NCI-H446 treated with DMSO at 0.1 percent for 48 hours (cell line): ENCODE data around the gene ZNF521.
A peak's percentile ranks its signal among the peaks of the same experiment; 100 is the strongest.

Source experiments
- DNase-seq: peaks from one replicate; lab custom pipeline; 2025; lab: John Stamatoyannopoulos, UW

Gene ZNF521

DNA sequence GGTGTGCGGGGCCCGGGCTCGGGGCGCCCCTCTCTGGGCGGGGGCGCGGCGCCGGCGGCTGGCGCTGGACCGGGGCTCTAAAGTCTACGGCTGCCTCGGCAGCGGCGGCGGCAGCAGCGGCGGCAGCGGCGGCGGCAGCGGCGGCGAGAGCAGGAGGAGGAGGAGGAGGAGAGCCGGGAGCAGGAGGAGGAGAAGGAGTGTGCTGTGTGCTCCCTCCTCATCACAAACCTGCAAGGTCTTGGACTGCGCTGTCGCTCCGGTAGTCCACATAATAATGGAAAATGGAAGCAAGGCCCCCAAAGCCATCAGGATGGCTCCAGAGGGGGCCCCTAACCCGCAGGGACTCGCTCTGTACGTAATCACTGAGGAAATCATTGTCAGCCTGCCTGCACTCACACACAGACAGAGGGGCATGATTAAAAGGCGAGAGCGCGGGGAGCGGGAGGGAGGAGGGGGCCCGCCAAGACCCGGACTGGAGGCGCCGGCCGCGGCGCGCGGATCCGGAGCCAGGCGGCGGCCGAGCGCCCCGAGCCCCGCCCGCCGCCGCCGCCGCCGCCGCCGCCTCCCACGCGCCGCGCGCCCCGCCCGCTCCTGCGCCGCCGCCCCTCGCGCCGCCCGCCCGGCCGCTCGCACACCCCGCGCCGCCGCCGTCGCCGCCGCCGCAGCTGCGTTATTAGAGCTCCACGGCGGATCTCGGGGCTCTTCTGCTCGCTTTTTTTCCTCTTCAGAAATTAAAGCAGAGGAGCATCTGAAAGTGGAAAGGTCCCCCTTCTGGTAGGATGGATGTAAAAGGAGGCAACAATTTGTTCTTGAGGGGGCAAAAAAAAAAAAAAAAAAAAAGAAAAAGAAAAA is at the start of gene ZNF521:
ZNF521 (minus strand) TSS at position 390 of the 852 bp plus-strand sequence. CDS start 1,220 bp downstream, outside the sequence.
- DNase-seq: peak; percentile 82

DNA sequence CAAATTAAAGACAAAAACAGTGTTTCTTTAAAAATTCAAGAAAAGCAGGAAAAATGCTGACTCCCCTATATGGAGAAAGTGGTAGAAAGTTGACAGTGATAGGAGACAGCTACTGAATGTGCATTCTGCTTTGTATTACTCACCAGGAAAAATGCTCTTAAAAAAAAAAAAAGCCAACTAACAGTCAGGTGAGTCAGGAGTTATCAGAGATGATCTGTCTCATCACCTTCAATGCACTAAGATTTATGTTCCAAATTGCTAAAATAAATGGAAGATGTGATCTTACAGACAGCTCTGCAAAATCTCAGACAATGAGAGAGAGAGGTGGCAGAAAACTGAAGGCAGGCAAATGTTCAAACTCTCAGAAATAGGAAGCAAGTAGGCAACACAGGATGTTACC is 47.6 kb upstream of the ZNF521 start:
- DNase-seq: no peak

DNA sequence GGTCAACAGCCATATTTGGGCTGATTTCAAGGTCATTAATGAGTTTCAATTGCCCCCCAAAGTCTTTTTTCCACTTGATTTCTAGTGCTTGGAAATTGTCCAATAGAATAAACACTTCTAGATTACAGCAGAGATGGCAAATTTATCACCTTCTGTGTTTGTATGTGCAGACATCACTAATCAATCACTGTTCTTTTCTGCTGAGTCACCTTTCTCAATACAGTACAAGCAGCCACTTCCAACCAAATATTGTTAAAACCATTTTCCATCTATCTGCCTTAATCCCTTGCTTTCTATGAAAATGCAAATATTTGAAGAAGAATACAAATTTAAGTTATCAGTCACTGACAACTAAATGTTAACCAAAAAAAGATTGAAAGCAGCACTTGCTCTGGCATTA is 40.2 kb upstream of the ZNF521 start:
- DNase-seq: no peak

DNA sequence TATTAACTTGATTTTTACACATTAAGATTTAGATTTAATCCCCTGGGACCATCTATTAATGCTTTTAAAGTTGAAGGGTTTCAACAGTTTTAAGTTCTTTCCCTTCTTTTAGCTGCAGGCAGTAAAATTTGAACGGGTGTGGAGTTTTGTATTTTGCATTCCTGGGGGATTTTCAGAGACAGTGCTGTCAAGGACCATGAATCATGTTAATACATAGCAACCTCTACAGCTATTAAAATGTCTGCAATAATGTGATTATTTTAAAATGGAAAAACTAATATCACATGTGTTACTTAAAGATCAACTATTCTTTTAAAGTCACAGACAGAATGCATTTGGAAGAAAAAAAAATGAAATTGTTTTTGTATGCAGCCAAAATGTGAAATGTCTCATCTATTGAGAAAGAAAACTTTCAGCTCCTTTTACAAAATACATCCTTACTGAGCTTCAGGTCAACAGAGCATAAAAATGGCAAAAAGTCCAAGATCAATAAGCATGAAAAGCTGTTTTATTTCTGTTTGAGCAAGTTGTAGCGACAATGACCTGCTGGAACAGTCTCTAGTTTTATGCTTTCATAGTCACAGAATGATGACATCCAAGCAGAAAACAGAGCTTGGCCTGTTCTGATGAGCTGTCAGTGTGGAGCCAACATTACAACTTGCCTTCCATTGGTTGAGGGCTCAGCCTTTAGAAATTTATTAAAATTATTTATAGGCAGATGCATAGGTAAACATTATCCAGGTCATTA is 21.6 kb upstream of the ZNF521 start:
- no peak for DNase-seq

DNA sequence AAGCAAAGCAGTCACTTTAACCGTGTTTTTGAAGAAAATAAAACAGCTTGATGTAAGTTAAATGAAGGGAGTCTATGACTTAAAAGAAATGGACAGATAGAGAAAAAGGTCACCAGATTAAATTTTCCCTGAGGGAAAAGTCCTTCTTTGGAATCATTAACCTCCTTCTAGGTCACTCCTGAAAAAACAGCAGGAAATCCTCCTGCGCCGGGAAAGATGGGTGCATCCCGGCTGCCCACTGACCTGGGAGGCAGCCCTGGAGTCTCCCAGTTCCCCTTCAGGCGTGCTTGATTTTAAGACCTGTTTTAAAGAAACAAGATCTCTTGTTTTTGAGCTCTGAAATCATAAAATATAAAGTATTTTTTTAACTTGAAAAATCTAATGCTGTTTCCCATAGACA is 18.4 kb upstream of the ZNF521 start:
- no peak for DNase-seq

DNA sequence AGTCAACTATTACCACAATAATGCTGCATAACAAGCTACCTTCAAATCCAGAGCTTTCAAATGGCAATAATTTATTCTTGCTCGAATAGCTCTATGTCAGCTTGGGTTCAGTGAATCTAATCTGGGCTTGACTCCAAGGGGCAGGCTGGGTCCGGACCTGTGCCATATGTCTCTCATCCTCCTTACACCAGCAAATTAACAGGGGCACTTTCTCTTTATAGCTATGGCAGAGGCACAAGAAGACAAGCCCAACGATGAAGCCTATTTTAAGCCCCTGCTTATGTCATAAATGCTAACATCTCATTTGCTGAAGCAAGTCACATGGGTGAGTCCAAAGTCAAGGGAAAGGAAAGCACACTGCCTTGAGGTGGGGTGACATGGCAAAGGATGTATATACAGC is 13.3 kb upstream of the ZNF521 start:
- DNase-seq: peak; percentile 86

DNA sequence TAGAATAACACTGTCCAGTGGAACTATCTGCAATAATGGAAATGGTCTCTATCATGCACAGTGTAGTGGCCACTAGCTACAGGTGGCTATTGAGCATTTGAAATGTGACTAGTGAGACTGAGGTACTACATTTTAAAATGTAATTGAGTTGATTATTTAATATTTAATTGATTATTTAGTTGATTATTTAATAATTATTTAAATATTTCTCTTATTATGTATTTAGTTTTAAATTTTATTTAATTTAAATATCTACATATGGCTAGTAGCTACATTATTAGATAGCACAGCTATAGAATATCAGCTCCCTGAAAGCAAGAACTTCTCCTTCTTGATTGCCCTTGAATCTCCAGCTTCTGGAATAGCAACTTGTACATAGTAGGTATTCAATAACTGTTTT is 12.8 kb upstream of the ZNF521 start:
- DNase-seq: no peak

DNA sequence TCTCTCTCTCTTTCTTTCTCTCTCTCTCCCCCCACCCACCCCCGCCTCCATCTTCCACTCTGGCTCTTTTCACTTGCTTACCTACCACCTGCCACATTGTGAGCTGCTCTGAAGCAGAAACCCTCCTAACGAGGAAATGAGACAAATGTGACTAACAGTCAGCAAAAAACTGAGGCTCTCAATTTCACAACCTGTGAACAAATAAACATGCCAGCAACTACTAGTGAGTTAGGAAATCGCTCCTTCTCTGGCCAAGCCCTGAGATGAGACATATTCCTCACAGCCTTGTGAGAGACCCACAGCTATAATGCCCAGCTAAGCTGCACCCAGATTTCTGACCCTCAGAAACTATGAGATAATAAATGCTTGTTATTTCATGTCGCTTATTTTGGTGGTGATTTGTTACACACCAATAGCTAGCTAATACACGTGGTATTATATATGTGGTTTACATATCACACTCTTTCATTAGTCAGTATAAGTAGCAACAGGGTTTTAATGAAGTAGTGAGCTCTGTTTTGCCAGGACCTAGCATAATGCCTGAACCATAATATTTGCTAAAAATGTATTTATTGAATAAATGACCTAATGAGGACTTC is 8.4 kb upstream of the ZNF521 start:
- no peak for DNase-seq

DNA sequence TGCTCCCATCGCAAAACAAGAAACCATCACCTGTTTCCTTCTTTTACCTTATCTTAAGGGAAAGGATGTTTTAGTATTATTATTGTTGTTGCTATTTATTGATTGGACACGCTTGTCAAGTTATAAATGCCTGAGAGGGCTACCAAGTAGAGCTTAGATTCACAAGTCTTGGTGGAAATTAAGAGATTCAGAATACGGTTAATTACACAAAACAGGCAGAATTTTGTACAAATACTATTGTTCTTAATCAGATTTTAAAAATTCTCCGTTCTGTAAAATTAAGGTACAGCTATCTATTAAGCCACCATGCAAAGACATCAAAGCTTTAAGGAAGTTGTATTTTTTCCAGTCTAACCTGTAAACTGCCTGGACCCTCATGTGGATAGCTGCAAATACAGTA is 1.1 kb upstream of the ZNF521 start:
- no peak for DNase-seq

DNA sequence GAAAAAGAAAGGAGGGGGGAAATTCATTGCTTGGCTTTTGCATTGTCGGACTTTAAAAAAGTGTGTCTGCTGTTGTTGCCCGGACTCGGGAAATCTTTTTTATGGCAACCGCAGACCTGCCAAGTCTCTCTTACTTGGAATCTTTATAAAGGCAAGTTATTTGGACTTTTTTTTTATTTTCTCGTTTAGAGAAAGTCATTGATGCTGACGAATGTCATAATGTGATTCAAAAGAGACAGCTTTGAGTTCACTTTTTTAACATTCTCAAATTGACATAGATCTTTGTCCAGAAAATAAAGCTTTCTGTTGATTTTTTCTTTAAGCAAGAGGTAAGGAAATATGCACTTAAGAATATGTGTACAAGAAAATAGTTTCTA is 651 bp upstream of the ZNF521 start:
- DNase-seq: no peak

DNA sequence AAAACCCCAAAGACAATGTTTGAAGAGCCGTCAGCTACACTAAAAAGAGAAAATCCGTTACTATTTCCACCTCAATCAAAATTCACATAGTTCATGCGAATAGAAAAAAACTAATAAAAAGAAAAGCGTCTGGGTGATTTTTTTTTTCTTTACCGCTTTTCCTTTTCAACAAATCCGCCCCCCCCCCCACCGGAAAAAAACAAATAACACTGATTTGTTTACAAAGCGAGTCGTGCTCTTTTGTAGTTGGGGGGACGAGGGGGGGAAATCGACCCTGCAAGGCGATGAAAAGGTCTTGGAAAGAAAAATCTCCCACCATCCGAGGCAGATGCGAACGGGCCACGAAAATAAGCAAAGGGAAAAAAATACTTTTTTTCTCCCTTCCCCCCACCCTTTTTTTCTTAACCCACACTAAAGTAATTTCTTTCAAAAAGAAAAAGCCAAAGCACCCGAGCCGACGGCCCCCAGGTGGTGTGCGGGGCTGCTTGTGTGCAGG is 638 bp downstream of the ZNF521 start:
- no peak for DNase-seq

DNA sequence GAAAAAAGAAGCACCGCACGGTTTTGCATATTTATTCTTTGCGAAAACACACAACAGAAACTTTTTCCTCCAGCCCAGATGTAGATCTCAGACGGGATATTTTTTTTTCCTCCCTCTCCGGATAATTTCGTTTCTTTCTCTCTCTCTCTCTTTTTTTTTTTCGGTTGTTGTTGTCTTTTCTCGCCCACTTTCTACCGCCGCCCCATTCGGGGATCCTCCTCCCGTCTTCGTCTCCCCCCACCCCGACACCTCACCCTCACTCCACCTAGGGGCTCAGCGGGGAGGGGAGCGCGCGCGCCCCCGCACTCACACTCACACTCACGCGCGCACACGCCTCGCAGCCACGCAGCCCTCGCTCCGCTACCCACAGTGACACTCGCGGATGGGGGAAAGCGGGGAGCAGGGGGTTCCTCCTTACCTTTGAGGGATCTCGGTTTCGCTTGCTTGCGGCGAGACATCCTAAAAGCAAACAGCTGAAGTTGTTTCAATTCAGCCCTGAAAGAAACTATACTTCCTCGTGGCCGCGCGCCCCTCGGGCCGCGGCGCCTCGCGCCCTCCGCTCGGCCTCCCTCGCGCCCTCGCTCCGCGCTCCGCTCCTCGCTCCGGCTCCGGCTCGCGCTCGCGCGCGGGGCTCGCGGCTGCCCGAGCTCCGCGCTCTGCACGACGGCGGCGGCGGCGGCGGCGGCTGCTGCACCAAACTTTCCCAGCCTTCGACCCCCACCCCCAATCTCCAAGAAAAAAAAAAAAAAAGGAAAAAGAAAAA is 1.3 kb downstream of the ZNF521 start:
- no peak for DNase-seq

DNA sequence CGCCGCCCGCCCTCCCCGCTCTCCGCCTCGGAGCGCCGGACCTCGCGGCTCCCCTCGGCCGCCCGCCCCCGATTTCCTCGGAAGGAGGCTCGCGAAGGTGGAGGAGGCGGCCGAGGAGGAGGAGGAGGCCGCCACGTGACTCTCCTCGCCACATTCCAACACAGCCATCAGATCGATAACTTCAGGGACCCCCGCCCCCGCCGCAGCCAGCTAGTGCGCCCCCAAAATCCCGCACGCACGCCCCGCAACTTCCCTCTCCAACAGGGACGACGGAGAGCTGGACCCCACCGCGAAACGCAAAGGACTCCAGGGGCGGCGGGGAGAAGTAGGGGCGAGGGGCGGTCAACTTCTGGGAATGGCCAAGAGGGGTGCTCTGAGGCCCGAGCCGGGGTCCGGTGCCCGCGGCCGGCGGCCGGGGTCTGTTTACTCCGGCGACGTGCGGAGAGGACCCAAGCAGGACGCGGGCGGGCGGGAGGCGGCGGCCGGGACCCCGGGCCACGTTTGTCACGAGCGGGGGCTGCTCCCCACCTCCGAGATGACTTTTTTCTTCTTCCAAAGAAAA is 2.0 kb downstream of the ZNF521 start:
- no peak for DNase-seq

DNA sequence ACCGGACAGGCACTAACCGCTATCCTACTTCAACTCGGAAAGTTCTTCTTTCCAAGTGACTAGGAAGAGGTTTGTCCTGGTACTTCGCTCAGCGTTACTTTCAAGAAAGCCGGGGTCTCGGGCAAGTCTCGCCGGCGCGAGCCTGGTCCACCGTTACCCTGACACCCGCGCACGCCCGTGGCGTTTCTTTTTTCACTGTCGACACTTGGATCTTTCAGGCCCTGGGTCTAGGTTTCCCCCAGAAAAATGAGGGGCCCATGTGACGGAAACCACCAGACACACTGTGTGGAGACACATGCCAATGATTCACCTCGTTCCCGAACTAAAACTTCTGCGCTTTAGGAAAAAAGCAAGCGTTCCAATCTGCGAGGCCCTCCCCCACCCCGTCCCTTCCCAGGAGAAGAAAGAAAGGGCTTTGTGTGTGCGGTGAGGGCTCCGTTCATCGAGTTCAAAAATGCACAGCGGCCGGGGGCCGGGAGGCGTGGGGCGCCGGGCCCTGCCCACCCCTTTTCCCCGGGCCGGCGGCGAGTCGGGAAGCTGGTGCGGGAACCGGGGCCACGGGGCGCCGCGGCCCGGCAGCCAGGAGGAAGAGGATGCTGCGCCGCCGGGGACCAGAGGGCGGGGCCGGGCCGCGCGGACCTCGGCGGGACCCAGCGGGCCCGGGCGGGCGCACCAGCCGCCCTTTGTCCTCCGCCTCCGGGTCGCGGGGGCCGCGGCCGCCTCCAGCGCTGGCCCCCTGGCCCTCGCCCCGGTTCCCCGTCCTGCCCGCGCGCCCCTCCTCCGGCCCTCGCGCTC is 2.6 kb downstream of the ZNF521 start:
- no peak for DNase-seq

DNA sequence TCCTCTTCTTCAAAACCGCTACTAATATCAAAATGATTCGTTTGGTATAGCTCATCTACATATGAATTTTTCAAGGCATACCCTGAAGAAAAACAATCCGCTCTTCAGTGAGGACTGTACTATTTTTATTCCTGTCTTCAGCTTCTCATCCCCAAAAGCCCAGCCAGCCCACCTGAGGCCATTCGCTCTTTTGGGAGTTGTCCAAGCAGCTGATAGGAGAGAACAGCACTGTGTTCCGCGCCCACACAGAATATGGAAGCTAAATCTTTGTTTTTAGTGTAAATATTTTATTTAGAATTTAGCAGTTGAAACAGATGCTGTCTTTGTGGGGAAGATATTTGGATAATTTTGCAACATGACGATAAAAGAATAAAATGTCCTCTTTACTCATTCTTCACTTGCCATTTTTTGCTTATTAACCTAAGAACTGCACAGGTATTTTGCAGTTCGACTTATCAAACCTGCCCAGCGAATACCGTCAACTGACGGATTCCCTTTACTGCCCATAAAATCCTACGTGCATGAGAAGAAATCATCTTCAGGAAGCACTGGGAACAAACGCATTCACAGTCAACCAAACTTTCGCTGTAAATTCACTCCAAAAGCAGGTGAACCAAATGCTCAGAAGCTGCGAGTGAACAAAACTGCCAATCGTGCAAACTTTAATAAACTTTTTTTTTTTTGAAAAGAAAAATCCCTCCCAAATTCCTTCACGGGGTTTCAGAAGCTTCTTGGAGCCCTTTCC is 3.4 kb downstream of the ZNF521 start:
- no peak for DNase-seq

DNA sequence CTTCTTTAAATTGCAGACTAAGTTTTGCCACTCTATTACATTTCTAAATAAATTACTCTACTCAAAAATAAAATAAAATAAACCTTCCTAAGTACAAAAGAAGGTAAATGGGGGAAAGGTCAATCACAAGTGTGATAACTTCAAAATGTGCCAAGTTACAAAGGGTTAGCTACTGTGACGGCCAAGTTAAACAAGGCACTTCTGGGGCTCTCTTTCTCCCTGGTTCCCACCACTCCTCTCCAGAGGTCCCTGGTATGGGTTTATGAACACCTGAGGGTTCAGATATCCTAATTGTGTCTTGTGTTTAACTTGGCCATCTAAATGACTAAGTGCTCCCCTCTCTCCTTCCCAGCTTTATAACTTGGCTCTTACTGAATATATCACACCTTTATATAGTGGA is 5.4 kb downstream of the ZNF521 start:
- no peak for DNase-seq

DNA sequence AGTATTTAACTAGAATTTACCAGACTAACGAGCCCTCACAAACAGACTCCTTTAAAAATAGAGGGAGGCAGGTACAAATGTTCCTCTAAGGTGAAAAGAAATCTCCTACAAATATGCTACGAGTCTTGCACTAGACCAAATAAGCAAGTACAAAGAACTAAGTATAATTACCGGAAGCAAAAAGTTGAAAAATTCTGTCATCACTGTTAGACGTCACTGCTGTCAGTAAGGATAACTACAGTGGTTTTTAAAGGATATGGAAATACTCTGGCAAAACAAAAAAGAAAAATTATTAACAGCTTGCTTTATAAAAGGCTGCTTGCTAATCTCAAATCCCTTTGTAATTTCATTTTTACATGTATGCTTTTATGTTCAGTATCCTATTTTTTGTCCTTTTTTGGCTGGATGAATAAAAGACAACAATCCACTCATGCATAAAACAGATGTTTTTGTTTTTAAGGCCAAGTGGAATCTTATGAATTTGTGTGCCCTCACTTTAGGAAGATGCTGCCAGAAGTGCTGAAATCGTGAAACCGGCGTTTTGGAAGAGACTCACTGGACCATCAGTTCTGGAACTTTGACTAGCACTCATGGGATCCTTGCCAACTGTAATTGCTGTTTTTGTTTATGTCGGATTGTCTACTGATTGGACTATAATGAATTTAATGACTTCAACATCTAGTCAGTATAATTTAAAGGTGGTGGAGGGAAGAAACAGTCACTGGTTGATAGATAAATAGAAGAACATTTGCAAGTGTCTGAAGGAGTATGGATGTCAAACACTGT is 6.7 kb downstream of the ZNF521 start:
- peak; percentile 35 for DNase-seq

DNA sequence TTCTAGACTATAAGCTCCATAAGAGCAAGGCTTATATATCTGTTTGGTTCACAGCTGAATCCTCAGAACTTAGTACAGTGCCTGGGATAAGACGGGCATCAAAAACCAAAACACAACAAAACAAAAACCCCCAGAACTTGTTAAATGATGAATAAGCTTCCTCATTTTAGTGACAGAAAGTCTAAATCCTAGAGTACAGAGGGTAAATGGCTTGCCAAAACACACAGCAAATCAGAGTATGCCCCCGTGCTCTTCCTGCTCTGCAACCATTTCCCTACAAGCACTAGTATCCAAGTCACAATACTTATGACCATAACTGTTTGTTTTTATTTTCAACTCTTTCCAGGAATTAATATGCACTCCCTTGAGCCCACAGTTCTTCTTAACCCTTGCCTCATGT is 10.1 kb downstream of the ZNF521 start:
- no peak for DNase-seq

DNA sequence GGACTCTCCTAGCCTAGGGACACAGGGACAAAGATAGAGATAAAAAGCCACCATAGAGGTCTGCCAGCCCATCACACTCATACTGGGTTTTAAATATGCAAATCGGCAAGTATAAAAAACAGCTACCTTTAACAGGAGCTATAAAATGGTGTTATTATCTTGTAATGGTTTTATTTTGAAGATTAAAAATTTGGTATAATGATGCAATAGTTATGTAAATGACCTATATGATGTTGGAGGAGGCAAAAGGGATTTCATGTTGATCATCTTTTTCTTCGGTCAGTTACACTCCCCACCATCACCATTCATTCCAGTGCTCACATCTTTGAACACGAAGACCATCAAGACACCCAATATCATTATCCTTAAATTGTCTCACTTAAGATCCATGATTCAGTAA is 11.2 kb downstream of the ZNF521 start:
- DNase-seq: no peak
